Esophagus muscularis mucosa (tissue), 3 donors: ENCODE measurements around the gene CHST6.

Source experiments
- CTCF ChIP-seq, 3 experiments: fragments of 200-600 bp in 2 of 3; fragments of 450-650 bp in 1 of 3; sonication (generic) in 2 of 3; IDR thresholded peaks; one replicate each; pipeline ENCODE4 v1.5.1; 2017 to 2019; ENCODE audit warnings: antibody characterized with exemption in 3 of 3, mild to moderate bottlenecking in 2 of 3, moderate library complexity in 1 of 3
- POLR2A ChIP-seq: fragments of 450-650 bp; IDR thresholded peaks from one replicate; pipeline ENCODE4 v1.6.1; 2017; ENCODE audit warnings: antibody characterized with exemption, moderate library complexity, mild to moderate bottlenecking, low read depth

GRCh38 chr16:75541236-75541635, 46.0 kb upstream of the CHST6 start:
- TF ChIP-seq CTCF (IDR thresholded peaks at IDR 0.05) (no peak), POLR2A (no peak)
